Aorta (tissue), 5 donors: ENCODE results near the gene PIK3R5. TPM values are rescaled to one million over a fixed set of nuclear protein-coding genes. Genes with fewer than 3 reads are reported as not detected.

ENCODE experiments used
- ATAC-seq: fragments of 200-7000 bp; cut with Tn5 transposase; one replicate; pipeline ENCODE4 v1.9.1; 2022; ENCODE audit warnings: moderate library complexity; ENCODE audit not compliant: low FRiP score
- DNase-seq, 2 donors: peaks; one replicate each; pipeline ENCODE4 v3.0.0-alpha.2; 2020
- H3K27ac ChIP-seq, 2 donors: one replicate each; pipeline ENCODE4 v1.5.1; 2013; ENCODE audit warnings: low read length in 2 of 2, mild to moderate bottlenecking in 2 of 2, moderate library complexity in 2 of 2, control low read depth in 1 of 2, inconsistent platforms in 1 of 2, low read depth in 1 of 2
- H3K27me3 ChIP-seq, 2 donors: one replicate each; pipeline ENCODE4 v1.6.1; 2013; ENCODE audit warnings: control low read depth in 1 of 2, low read length in 1 of 2, mild to moderate bottlenecking in 1 of 2, moderate library complexity in 1 of 2; ENCODE audit not compliant: insufficient read depth in 2 of 2, control insufficient read depth in 1 of 2
- H3K36me3 ChIP-seq, 2 donors: one replicate each; pipeline ENCODE4 v1.6.1; 2013; ENCODE audit warnings: control low read depth in 1 of 2, low read length in 1 of 2, mild to moderate bottlenecking in 1 of 2; ENCODE audit not compliant: insufficient read depth in 2 of 2, control insufficient read depth in 1 of 2
- H3K4me1 ChIP-seq, 2 donors: one replicate each; pipeline ENCODE4 v1.6.1; 2013; ENCODE audit warnings: low read length in 2 of 2, control low read depth in 1 of 2, mild to moderate bottlenecking in 1 of 2, moderate library complexity in 1 of 2; ENCODE audit not compliant: insufficient read depth in 2 of 2, control insufficient read depth in 1 of 2
- H3K4me3 ChIP-seq, 2 donors: one replicate each; pipeline ENCODE4 v1.5.1; 2013; ENCODE audit warnings: low read length in 2 of 2, control low read depth in 1 of 2, mild to moderate bottlenecking in 1 of 2
- H3K9me3 ChIP-seq: one replicate; pipeline ENCODE4 v1.6.1; 2013; ENCODE audit warnings: mild to moderate bottlenecking, low read length; ENCODE audit not compliant: control insufficient read depth
- WGBS, 2 donors: extraction: QIAGEN DNeasy Blood & Tissue Kit; methylation state at CpG; one replicate each; pipeline ENCODE4 v1.1.7; 2013; 5-methylcytosine and 5-hydroxymethylcytosine counted together
- intact Hi-C, 2 donors: fragments of 100-400 bp; cut with DNase I; formaldehyde crosslinking; loops; one replicate each; pipeline versions ENCODE4 v1.14.2 to v1.15.0; 2022
- polyA plus RNA-seq, 2 donors: library from polyadenylated mRNA; stranded (reverse); fragments of 200-250 nt; gene quantifications; one replicate each; pipeline ENCODE4 v1.2.3, GENCODE V29; 2013
- total RNA-seq, 2 donors: library from RNA; stranded (reverse); fragmentation: NEBNext Ultra II Directional; extraction: Animal tissue kit (Norgen Biotek cat#: 25700); gene quantifications; one replicate each; pipeline ENCODE4 v1.2.1, GENCODE V29; 2021
- donor health status: healthy with polysubstance abuse.
- donor health status: Bipolar disorder and iron deficiency.
- donor health status: DM: no; HTN: no; CAD: no.
- donor health status: DM: no; HTN: no; CAD: no.
- donor health status: DM: yes; HTN: yes; CAD: no.

PIK3R5 gene
- total and polyA plus RNA-seq, 4 donors = 1.4 to 18.5 (median 13.4) TPM

DNA sequence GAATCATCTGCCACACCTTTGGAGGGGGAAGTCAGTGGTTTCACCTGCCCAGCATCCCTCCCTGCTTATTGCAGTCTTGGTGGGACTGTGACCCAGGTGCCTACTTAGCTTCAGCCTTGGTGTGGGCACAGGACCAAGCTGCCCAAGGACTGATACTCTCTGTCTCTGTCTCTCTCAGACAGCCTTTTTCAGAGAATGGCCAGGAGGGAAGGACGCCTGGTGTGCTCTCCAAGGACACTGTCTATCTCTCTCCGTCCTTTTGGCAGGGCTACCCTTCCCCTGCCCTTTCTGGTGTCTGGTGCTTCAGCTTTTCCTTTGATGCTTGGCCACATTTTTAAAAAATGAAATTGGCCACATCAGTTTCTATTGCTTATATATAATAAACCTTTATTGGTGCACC lies 117.6 kb downstream of the PIK3R5 start:
- DNase-seq (no peak), ATAC-seq (no peak)
- no peaks in the 10 kb centered on the region for H3K36me3 ChIP-seq
- WGBS, 2 donors = 91 to 100% methylated on average over 2 of the region's 2 CpGs
- H3K27me3 ChIP-seq = no peaks in the 10 kb centered on the region
- H3K27ac ChIP-seq = no peak overlapping the region
- intact Hi-C loops = no loop called here
- H3K4me1 ChIP-seq = peaks cover 0 to 4% of the 10 kb centered on the region in 2 donors
- no peak overlapping the region for H3K4me3 ChIP-seq
- no peaks in the 10 kb centered on the region for H3K9me3 ChIP-seq

DNA sequence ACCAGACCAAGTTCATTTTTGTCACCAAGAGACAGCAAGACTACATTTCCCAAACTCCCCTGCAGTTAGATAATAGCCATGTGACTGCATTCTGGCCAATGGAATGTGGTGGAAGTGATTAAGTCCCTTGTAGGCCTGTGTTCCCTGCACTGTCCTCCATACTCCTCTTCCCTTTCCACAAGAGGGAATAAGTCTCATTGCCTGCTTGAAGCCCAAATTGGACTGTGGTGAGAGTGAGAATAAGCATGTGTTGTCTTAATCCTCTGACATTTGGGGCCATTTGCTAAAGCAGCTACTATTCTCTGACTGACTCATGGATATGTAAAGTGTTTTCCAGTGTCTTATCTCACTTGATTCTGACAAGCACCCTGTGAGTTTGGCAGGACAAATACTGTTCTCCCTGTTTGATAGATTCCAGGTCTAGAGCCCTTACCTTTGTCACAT lies 118.7 kb downstream of the PIK3R5 start:
- H3K4me1 ChIP-seq = peaks cover 0 to 4% of the 10 kb centered on the region in 2 donors
- no peaks in the 10 kb centered on the region for H3K27me3 ChIP-seq
- no peaks in the 10 kb centered on the region for H3K36me3 ChIP-seq
- no peak overlapping the region for H3K4me3 ChIP-seq
- H3K9me3 ChIP-seq = no peaks in the 10 kb centered on the region
- ATAC-seq (no peak), DNase-seq (no peak)
- intact Hi-C loops = no loop called here
- H3K27ac ChIP-seq = no peak overlapping the region

DNA sequence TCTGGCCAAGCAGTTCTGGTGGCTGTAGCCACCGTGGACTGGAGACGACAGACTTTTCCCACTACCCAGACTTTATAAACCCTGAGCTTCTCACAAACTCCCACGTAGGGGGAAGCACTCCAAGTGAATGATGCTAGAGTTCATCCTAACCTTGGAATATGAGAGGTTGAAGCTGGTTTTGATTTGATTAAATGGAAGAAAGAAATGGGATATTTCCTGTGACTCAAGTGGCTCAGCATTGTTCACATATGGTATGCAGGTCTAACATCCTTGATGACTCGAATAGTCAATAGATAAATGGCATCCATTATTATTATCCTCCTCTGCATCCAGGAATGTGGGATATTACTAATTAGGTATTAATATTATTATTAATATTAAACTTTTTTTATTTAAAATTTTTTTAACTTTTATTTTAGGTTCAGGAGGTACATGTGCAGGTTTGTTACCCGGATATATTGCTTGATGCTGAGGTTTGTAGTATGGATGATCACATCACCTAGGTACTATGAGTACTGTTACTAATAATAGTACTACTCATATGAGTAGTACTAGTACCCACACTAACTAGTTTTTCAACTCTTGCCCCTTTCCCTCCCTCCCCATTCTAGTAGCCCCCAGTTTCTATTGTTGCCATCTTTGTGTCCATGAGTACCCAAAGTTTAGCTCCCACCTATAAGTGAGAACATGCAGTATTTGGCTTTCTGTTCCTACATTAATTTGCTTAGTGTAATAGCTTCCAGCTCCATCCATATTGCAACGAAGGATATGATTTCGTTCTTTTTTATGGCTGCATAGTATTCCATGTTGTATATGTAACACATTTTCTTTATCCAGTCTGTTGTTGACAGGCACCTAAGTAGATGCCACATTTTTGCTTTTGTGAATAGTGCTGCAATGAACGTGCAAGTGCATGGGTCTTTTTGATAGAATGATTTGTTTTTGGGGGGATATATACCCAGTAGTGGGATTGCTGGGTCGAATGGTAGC lies 121.0 kb downstream of the PIK3R5 start:
- Histone ChIP-seq H3K27me3 (no peaks in the 10 kb centered on the region), H3K4me1 (peaks cover 0 to 4% of the 10 kb centered on the region in 2 donors), H3K9me3 (no peaks in the 10 kb centered on the region), H3K4me3 (no peak overlapping the region), H3K27ac (no peak overlapping the region), H3K36me3 (no peaks in the 10 kb centered on the region)
- intact Hi-C loops = no loop called here
- ATAC-seq (no peak), DNase-seq (no peak)
- 81 to 87% methylated on average over 9 of the region's 9 CpGs for WGBS, 2 donors

DNA sequence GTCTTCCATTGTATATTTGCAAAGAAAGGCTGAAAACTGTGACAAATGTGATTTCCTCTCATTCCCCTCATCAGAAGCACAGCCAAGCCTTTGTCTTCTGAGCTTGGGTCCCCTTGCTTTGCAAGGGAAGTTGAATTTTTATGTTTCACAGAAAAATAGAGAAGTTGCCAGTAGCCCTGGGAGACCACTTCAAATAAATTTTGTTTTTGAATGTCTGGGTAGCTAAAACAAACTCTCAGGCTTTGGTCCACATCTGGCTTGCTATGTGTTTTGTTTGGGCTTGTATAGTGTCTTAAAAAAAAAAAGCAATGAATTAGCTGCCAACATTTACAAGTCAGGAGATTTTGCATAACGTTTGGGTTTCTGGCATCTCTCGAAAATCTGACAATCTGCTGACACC lies 122.2 kb downstream of the PIK3R5 start:
- no peaks in the 10 kb centered on the region for H3K9me3 ChIP-seq
- H3K27ac ChIP-seq = no peak overlapping the region
- H3K27me3 ChIP-seq = no peaks in the 10 kb centered on the region
- H3K36me3 ChIP-seq = no peaks in the 10 kb centered on the region
- no peak for DNase-seq
- H3K4me3 ChIP-seq = no peak overlapping the region
- ATAC-seq = no peak
- 0 to 3% methylated on average over 2 of the region's 2 CpGs for WGBS, 2 donors
- intact Hi-C loops = no loop called here
- peaks cover 0 to 4% of the 10 kb centered on the region in 2 donors for H3K4me1 ChIP-seq

DNA sequence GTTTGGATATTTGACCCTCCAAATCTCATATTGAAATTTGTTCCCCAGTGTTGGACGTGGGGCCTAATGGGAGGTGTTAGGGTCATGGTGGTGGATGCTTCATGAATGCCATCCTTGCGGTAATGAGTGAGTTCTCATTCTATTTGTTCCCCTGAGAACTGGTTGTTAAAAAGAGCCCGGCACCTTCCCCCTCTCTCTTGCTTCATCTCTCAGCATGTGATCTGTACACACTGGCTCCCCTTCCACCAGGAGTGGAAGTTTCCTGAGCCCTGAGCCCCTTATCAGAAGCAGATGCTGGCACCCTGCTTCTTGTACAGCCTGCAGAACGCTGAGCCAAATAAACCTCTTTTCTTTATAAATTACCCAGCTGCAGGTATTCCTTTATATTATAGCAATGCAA lies 123.7 kb downstream of the PIK3R5 start:
- Histone ChIP-seq H3K27me3 (no peaks in the 10 kb centered on the region), H3K36me3 (no peaks in the 10 kb centered on the region), H3K9me3 (no peaks in the 10 kb centered on the region), H3K4me3 (no peak overlapping the region), H3K27ac (no peak overlapping the region), H3K4me1 (peaks cover 0 to 4% of the 10 kb centered on the region in 2 donors)
- intact Hi-C loops = no loop called here
- no peak for ATAC-seq
- DNase-seq = no peak
- 77 to 82% methylated on average over 4 of the region's 4 CpGs for WGBS, 2 donors

DNA sequence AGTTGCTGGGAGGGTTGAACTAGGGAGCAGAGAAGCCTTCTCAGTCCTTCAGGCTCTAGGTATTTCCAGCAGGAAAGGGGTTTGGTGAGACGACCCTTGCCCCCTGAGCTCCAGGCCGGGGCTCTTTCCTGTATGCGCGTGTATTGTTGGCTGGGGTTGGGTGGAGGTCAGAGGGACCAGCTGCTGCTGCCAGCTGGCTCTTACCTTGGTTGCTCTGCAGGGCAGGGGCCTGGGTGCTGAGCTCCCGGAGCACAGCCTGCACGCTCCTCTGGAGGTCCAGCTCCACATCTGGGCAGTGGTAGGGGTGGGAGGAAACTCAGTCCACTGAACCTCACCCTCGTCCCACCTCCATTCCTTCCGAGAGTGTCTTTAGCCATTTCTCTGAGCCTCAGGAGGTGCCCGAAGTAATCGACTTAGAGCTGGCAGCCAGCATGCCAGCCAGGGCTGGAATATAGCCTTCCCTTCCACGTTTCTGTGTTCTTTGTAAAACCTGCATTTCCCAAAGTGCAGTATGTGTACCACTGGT lies 126.0 kb downstream of the PIK3R5 start:
- DNase-seq (no peak), ATAC-seq (no peak)
- WGBS, 2 donors = 42 to 48% methylated on average over 11 of the region's 11 CpGs
- Histone ChIP-seq H3K4me3 (no peak overlapping the region), H3K9me3 (peaks cover 2% of the 10 kb centered on the region), H3K4me1 (peaks cover 0 to 4% of the 10 kb centered on the region in 2 donors), H3K27me3 (no peaks in the 10 kb centered on the region), H3K36me3 (no peaks in the 10 kb centered on the region), H3K27ac (no peak overlapping the region)
- intact Hi-C loops = no loop called here

DNA sequence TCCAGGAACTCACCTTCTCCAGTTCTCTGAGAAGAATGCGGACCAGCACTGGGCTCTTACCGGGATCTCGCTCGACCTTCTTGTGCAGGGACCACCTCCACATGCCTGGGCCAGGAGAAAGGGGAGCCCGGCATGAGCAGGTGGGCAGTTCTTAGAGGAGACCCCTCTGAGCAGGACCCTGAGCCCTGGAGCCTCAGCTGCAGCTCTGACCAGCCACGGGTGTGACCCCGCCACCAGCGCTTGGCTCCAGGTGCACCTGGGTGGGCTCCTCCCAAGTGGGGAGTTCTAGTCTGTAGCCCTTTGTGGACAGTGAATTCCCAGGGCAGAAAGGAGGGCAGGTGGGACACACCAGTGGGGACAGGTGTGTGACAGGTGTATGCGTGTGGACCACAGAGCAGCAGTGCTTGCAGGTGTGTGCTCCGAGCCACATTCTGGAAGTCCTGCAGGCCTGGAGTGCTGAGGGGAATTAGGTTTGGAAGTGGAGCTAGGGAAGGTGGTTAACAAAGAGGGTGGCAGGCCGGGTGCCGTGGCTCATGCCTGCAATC lies 126.9 kb downstream of the PIK3R5 start:
- no peak overlapping the region for H3K27ac ChIP-seq

DNA sequence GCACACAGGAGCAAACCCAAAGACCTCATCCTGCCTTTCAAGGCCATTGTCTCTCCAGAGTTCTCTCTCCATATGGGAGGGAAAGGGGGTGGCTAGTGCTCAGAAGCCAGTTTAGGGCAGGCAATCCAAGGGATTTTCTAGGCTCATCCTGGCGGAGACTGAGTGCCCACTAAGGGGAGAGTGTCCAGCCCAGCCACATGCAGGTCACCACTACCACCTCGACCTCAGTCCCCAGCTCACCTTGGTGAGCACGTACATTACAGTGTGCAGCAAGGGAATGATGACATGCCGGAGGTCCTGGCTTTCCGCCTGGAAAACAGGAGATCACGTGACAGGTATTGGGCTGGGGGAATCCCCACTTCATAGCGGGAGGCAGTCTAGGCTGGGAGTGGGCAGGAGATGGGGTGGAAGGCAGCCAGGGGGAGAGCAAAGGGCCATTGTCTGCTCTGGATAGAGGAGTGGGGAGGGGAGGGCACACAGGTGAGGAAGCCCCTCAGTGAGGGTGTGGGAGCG lies 127.9 kb downstream of the PIK3R5 start:
- intact Hi-C loops = no loop called here
- Histone ChIP-seq H3K9me3 (peaks cover 2% of the 10 kb centered on the region), H3K27me3 (no peaks in the 10 kb centered on the region), H3K27ac (no peak overlapping the region), H3K36me3 (no peaks in the 10 kb centered on the region), H3K4me3 (no peak overlapping the region), H3K4me1 (no peaks in the 10 kb centered on the region)
- ATAC-seq (no peak), DNase-seq (no peak)
- 60 to 64% methylated on average over 8 of the region's 8 CpGs for WGBS, 2 donors

More for the DNA sequence above, 126.9 kb downstream of the PIK3R5 start:
- no peak overlapping the region for H3K4me3 ChIP-seq
- peaks cover 0 to 3% of the 10 kb centered on the region in 2 donors for H3K4me1 ChIP-seq
- 93 to 95% methylated on average over 12 of the region's 12 CpGs for WGBS, 2 donors
- peaks cover 2% of the 10 kb centered on the region for H3K9me3 ChIP-seq
- no peak for DNase-seq
- no peaks in the 10 kb centered on the region for H3K36me3 ChIP-seq
- intact Hi-C loops = no loop called here
- no peaks in the 10 kb centered on the region for H3K27me3 ChIP-seq
- no peak for ATAC-seq
